HG03439 (cell line): ENCODE data around the gene TMEM259.

ENCODE experiments used
- ATAC-seq: cut with Tn5 transposase; IDR thresholded peaks from one replicate; pipeline ENCODE4 v1.9.1; 2021; ENCODE audit warnings: mild to moderate bottlenecking, moderate library complexity; ENCODE audit not compliant: unreplicated experiment

The TMEM259 gene

DNA sequence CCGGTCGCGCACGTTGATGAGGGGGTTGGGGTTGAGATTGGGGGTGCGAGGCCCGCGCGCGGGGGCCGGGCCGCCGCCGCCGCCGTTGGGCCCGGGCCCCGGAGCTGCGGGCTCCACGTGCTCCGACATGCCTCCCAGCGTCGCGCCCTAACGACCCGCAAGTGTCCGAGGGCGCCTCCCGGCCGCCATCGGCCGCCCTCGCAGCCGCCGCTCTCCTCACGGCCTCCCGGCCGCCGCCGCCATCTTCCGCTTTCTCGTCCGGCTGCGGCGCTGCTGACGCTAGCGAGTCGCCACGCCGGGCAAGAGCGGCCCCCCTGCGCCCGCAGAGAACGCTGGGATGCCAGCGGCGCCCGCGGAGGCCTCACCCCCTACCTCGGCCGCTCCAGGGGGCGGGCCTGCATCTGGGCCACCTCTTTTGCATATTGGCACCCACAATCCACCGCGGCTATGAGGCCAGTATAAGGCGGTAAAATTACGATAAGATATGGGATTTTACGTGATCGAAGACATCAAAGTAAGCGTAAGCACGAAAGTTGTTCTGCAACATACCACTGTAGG lies at the start of gene TMEM259:
TSS of gene TMEM259 (minus strand) at position 256 of the 558 bp plus-strand sequence. CDS start at position 129, 127 bp downstream.
- peak; percentile 87 for ATAC-seq

DNA sequence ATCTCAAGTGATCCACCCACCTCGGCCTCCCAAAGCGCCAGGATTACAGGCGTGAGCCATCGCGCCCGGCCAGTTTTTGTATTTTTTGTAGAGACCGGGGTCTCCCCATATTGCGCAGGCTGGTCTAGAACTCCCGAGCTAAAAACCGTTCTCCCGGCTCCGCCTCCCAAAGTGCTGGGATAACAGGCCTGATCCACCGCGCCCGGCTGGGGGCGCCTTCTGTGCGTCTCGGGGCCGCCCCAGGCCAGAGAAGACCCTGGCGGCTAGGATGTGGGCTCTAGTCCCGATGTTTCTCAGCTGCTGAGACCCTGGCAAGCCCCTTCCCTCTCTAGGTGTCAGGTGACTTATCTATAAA lies 49.6 kb upstream of the TMEM259 start:
- ATAC-seq: no peak

DNA sequence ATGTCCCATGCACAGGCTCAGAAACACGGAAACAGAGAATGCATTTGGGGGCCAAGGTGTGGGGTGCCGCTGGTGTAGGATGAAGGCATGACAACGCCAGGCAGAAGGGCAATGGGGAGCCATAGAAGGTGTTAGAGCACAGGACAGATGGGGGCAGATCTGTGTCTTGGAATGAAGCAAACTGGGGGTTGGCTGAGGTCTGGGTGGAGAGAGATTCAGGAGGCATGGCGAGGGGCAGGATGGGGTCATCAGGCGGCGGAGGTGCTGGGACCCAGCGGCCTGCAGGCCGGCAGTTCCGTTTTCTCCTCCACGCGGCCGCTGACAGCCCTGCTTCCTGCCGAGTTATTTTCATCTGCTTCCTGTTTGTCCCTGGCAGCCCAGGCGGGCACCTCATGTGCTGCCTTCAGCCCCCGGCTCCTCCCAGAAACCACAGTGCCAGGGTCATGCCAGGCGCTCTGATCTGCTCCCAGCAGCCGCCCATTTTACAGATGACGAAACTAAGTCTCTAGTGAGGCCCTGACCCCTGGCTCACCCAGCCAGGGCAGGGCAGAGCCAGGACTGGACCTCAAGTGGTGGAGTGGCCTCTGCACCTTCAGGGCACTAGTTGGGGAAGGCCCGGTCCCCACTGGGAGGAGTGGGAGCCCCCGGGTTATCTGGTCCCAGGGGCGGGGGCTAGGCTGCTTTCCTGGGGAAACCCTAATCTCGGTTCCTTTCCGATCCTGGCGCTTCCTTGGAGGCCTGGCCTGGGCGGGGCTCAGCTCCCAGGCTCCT lies 48.3 kb upstream of the TMEM259 start:
- ATAC-seq: no peak

DNA sequence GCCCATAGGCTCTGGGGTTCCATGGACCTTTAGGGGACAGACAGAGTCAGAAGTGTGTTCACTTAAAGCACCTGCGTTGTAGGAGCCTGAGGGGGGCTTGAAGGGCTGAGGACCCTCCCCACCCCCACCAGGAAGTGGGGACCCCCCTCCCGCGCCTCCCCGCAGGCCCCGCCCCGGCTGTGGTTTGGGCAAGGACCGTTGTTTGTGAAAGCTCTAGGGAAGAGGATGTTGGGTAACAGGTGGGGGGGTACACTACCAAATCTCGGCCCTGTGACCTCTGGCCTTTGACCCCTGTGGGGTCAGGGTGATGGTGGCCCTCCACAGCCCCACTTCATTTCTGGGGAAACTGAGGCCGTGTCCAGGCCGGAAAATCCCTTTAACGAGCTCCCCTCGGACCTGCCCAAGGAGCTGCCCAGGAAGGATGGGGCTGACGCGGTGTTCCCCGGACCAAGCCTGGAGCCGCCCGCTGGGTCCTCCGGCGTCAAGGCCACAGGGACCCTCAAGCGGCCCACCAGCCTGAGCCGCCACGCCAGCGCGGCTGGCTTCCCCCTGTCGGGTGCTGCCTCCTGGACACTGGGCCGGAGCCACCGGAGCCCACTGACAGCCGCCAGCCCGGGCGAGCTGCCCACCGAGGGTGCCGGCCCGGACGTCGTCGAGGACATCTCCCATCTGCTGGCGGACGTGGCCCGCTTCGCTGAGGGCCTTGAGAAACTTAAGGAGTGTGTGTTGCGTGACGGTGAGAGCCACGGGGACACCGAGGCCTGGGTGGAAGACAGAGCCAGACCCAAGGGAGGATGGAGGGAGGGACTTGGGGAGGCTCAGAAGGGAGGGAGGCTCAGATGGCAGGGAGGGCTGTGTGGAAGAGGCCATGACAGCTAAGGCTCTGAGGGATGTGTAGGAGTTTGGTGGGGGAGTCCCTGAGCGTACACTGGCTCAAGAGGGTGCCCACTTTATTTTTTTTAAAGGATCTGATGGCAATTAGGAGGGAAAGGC lies 47.4 kb upstream of the TMEM259 start:
- no peak for ATAC-seq

DNA sequence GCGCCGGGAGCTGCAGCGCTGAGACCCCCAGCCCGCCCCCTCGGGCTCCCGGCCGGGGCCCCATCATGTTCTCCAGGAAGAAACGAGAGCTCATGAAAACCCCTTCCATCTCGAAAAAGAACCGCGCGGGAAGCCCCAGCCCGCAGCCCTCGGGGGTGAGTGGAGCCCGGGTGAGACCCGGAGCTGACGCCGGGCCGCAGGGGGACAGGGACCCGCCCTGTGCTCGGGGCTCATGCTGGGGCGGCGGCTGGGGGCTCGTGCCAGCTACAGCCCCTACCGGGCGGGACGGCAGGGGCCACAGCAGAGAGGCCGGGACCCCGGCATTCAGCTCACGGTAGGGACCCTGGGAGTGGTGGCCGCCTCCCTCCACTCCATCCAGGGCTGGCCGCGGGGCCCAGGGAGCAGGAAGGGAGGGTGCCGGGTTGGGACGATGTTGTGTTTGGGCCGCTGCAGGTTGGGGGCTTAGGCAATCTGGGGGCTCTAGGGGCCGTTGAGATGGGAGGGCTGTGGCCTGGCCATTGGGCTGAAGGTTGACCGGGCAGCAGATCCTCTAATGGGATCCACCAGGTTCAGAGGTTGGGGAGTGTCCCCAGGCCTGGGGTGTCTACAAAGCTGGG lies 46.5 kb upstream of the TMEM259 start:
- no peak for ATAC-seq

DNA sequence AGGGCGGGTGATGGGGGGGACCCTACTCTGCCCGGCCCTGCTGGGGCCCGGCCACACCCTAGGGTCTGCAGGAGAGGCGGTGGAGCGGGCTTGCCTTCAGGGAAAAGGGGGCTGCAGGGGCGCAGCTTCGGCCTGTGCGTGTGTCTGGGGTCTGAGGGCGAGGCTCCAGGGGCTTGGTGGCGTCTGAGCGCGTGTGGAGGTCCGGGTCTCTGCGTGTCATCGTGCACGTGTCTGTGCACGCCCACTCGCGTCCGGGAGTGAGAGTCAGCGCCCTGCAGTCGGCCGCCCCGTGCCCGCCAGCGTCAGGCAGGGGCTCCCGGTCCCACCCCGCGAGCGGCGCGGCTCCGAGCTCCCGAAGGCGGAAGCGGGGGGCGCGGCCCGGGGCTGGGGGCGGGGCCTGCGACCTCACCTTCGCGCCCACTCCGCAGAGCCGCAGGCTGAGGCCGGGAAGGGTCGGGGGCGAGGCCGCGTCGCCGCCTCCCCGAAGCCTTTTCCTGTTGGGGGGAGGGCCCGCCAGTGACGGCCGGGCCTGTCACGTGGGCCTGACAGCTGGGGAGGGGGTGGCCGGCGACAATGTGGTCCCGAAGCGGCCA lies 45.9 kb upstream of the TMEM259 start, which contains the start of gene ARHGAP45:
TSS of gene ARHGAP45 (plus strand) at position 420 of the 593 bp plus-strand sequence. CDS start 239 bp downstream, outside the sequence.
- ATAC-seq: no peak

DNA sequence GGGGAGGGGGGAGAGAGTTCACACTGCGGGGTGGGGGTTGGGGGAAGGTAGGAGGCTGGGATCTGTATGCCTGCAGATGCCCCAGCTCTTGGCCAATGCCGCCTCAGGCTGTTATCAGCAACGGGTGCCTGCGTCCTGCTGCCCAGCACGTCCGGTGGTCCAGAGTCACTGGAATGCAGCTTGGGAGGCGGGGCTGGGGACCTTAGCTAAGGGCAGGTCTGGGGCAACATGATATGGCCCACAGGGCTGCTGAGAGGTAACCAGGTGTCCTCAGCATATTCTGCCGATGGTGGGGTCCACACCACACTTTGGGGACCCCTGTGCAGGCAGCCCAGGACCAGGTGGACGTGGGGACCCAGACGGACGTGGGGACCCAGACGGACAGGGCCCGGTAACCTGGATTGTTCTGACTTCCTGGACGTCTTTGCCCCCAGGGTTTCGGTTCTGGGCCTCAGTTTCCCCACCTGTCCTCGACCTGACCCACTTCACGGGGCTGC lies 45.4 kb upstream of the TMEM259 start:
- ATAC-seq: no peak

DNA sequence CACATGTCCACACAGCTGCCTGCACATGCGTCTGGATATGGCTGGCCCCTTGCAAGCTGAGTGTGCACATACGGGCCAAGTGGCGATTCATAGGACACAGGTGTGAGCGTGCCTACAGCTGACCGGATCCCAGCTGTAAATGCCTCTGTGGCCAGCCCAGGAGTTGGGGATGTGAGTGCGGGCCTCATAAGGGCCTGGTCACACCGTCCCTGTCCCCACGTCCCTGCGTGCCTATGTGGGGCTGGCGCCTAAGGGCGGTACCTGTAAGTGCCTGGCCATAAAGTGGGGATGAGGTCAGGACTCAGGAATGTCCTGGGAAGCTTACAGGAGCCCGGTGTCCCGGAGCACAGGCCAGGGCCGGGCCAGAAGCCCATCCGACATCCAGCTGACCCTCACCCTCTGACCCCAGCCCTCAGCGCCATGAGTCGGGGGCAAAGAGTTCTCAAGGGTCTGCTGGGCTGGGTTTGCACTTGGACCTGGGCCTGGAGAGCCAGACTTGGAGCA lies 44.7 kb upstream of the TMEM259 start:
- no peak for ATAC-seq

DNA sequence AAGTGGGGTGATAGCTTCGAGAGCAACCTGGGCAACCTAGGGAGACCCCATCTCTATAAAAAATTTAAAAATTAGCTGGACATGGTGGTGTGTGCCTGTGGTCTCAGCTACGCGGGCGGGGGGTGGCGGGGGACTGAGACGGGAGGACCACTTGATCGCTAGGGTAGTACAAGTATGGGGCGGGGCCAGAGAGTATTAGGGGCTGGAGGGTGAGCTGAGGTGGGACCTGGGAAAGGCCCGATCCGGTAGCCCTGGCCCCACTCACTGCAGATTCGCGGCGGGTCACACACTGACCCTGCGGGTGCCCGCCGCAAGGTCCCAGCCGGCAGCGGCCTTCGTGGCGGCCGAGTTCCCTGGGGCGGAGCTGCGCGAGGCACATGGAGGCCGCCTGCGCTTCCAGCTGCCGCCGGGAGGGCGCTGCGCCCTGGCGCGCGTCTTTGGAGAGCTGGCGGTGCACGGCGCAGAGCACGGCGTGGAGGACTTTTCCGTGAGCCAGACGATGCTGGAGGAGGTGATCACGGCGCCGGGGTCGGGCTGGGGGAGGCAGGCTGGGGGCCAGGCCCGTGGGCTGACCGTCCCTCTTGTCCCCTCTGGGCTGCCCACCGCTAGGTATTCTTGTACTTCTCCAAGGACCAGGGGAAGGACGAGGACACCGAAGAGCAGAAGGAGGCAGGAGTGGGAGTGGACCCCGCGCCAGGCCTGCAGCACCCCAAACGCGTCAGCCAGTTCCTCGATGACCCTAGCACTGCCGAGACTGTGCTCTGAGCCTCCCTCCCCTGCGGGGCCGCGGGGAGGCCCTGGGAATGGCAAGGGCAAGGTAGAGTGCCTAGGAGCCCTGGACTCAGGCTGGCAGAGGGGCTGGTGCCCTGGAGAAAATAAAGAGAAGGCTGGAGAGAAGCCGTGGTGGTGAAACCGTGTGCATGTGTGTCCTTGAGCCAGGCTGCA lies 44.0 kb upstream of the TMEM259 start:
- no peak for ATAC-seq

DNA sequence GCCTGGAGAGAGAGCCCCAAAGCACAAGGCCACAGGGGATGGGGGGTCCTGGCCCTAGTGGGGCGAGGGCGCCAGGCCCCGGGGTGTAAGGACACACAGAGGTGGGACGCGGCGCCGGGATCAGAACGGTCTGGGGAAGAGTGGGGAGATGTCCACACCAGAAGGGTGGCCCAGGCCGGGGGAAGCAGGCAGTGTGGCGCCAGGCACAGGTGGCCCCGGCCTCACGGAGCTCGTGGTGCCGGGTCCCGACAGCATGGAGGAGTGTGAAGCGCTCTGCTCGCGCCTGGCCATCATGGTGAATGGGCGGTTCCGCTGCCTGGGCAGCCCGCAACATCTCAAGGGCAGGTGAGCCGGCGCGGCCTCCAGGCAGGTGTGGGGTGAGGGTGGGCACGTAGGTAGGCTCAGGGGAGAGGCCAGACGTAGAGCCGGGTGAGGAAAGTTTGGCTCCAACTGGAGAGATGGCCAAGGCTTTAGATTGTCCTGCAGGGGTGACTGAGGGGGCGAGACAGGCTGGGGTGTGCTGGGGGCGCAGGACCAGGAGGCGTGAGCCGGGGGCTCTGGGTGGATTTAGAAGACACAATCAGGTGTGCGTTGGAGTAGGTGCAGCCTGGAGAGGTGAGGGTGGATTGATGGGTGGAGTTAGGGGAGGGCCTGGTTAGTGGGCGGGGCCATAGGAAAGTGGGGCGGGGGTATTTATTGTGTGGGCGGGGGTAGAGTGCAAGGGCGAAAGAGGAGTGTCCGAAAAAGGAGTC lies 43.2 kb upstream of the TMEM259 start:
- ATAC-seq: no peak

DNA sequence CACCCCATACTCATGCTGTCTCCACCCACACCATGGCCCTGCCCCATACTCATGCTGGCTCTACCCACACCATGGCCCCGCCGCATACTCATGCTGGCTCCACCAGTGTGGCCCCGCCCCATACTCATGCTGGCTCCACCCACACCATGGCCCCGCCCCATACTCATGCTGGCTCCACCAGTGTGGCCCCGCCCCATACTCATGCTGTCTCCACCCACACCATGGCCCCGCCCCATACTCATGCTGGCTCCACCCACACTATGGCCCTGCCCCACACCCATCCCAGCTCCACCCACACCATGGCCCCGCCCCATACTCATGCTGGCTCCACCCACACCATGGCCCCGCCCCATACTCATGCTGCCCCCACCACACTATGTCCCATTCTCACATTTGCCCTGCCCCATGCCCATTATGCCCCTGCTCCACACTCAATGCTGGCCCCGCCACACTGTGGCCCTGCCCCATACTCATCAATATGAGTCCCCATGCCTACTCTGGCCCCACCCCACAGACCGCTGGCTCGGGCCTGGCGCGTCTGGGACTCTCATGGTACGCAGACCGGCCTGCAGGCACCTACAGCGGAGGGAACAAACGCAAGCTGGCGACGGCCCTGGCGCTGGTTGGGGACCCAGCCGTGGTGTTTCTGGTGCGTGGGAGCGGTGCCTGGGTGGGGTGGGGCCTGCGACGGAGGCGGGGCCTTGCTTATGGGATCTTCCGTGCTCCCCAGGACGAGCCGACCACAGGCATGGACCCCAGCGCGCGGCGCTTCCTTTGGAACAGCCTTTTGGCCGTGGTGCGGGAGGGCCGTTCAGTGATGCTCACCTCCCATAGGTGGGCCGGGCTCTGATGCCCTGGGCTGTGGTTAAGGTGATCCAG lies 42.3 kb upstream of the TMEM259 start:
- ATAC-seq: no peak

DNA sequence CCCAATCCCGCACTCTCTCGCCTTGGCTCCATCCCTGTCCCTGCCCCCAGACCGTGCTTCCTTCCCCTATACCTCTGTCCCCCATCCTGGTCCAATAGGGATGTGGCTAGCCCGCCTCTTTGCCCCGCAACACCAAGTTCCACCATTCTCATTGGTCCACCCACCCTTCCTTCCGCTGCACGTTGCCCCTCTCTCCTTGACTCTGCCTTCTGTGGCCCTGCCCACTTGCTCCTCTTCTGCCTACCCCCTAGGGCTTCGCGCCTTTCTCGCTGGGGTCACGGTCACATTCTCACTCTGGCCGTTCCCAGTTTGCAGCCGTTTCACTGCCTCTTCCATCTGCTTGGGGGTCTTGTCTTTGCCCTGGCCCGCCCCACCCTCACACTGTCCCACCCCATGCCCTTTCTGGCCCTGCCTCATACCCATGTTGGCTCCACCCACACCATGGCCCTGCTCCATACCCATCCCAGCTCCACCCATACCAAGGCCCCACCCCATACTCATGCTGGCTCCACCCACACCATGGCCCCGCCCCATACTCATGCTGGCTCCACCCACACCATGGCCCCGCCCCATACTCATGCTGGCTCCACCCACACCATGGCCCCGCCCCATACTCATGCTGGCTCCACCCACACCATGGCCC lies 41.6 kb upstream of the TMEM259 start:
- ATAC-seq: no peak

DNA sequence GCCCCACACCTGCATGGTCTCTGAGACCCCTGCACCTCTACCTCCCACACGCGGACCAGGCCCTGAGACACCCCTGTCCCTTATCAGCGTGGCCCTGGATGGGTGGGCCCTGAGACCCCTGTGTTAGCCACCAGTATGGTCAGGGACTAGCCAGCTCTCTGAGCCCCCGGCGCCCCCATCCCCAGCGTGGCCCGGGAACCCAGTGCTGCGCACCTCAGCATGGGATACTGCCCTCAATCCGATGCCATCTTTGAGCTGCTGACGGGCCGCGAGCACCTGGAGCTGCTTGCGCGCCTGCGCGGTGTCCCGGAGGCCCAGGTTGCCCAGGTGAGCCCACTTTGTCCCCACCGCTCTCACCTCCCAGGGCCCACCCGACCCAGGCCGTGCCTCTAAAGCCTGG lies 41.1 kb upstream of the TMEM259 start:
- no peak for ATAC-seq

DNA sequence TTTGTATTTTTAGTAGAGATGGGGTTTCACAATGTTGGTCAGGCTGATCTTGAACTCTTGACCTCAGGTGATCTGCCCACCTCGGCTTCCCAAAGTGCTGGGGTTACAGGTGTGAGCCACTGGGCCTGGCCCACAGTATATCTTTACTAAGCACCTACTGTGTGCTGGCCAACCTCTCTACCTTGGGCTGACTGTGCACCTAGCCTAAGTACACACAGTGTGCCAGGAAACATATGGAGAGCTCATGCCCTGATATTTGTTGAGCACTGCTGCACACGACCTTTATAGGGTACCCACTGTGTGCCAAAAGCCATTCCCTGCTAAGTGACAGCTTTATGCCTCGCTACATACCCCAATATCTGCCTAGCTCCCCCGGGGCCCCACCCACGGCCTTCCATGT lies 39.8 kb upstream of the TMEM259 start:
- no peak for ATAC-seq

DNA sequence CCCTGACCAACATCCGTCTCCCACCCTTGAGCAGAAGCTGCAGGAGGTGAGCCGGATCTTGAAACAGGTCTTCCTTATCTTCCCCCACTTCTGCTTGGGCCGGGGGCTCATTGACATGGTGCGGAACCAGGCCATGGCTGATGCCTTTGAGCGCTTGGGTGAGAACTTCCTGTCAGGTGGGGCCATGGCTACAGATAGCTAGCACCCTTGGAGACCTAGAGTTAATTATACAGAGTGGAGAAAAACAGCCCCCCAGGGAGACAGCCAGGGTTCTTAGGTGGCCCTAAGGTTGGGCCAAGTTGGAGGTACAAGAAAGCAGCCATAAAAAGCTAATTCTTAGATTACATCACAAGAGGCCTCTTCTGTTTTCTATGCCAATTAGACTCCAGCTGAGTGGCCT lies 37.2 kb upstream of the TMEM259 start:
- no peak for ATAC-seq

DNA sequence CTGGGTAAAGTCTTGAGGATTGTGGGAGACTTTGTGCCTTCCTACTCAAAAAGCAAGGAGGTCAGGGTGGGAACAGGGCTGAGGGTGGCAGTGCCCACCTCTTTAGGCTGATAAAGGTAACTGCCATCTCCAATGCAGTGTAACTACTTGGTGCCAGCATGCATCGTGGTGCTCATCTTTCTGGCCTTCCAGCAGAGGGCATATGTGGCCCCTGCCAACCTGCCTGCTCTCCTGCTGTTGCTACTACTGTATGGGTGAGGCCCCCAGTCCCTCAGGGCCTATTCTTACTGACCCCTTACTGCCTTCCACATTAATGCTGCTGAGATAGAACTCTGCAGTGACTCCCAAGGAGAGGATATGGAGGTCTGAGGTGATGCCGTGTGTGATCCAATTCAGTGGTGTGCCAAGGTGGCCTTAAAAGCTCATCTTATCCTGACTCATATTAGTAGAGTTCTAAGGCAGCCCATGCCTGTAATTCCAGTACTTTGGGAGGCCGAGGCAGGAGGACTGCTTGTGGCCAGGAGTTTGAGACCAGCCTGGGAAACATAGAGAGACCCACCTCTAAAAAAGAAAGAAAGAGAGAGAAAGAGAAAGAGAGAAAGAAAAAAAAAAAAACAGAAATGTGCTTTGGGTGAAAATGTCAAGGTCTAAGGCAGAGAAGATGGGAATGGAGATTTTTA lies 36.4 kb upstream of the TMEM259 start:
- ATAC-seq: no peak
